B cell (primary cell): ENCODE data around the gene SEPSECS.

Experiments
- CTCF ChIP-seq: fragments of 200-600 bp; IDR thresholded peaks from one replicate; pipeline ENCODE4 v1.8.0; 2022; ENCODE audit warnings: antibody characterized with exemption, mild to moderate bottlenecking
- EZH2 ChIP-seq: IDR thresholded peaks from 2 replicates; pipeline ENCODE4 v1.6.1; 2012; ENCODE audit warnings: borderline replicate concordance, low read depth, mild to moderate bottlenecking, moderate library complexity, low read length; ENCODE audit not compliant: insufficient read depth, poor library complexity, severe bottlenecking

GRCh38 chr4:25131381-25131780, 28.9 kb downstream of the SEPSECS start:
- TF ChIP-seq CTCF = no peak
- TF ChIP-seq EZH2 = no peak
